AML-193 (cell line): ENCODE data around the gene FRYL.
"Not testable (repeated sequence)": the region's sequence is repeated elsewhere in the genome, so short reads cannot be mapped to it uniquely, and the experiment has no call there.

Experiments used
- DNase-seq, 2 experiments: peaks; one replicate each; lab custom pipeline; 2025; lab: John Stamatoyannopoulos, UW

Gene FRYL

GRCh38 chr4:48664938-48665337, 115.1 kb downstream of the FRYL start:
- DNase-seq = no peak

GRCh38 chr4:48661391-48661790, 118.7 kb downstream of the FRYL start:
- DNase-seq = no peak

- no peak for DNase-seq
Observed at GRCh38 chr4:48660347-48660746, 119.7 kb downstream of the FRYL start.

GRCh38 chr4:48654015-48654664, 125.9 kb downstream of the FRYL start:
- DNase-seq = no peak

- DNase-seq = no peak
Observed at GRCh38 chr4:48653217-48654014, 126.7 kb downstream of the FRYL start.

GRCh38 chr4:48651914-48652313, 128.2 kb downstream of the FRYL start:
- no peak for DNase-seq

GRCh38 chr4:48649505-48649904, 130.6 kb downstream of the FRYL start:
- no peak for DNase-seq

GRCh38 chr4:48645225-48645794, 134.8 kb downstream of the FRYL start:
- DNase-seq = no peak

- no peak for DNase-seq
Observed at GRCh38 chr4:48642421-48643374, 137.4 kb downstream of the FRYL start.

- no peak for DNase-seq
Observed at GRCh38 chr4:48641401-48641800, 138.7 kb downstream of the FRYL start.

- no peak for DNase-seq
Observed at GRCh38 chr4:48640699-48641098, 139.4 kb downstream of the FRYL start.

- no peak for DNase-seq
Observed at GRCh38 chr4:48640225-48640624, 139.9 kb downstream of the FRYL start.

- DNase-seq = no peak
Observed at GRCh38 chr4:48639807-48640206, 140.3 kb downstream of the FRYL start.

GRCh38 chr4:48638586-48638985, 141.5 kb downstream of the FRYL start:
- DNase-seq = not testable (repeated sequence)

- DNase-seq = no peak
Observed at GRCh38 chr4:48636911-48637310, 143.2 kb downstream of the FRYL start.

- no peak for DNase-seq
Observed at GRCh38 chr4:48635980-48636379, 144.1 kb downstream of the FRYL start.

- no peak for DNase-seq
Observed at GRCh38 chr4:48635310-48635709, 144.8 kb downstream of the FRYL start.

- DNase-seq = no peak
Observed at GRCh38 chr4:48634688-48635308, 145.3 kb downstream of the FRYL start.

- no peak for DNase-seq
Observed at GRCh38 chr4:48633657-48634056, 146.4 kb downstream of the FRYL start.

GRCh38 chr4:48629458-48629857, 150.6 kb downstream of the FRYL start:
- no peak for DNase-seq

- DNase-seq = no peak
Observed at GRCh38 chr4:48623182-48623780, 156.8 kb downstream of the FRYL start.
